IPS DF 6.9 (cell line): ENCODE results near the gene FUBP1.
A peak's percentile ranks its signal among the peaks of the same experiment; 100 is the strongest.
"Not testable (repeated sequence)": the region's sequence is repeated elsewhere in the genome, so short reads cannot be mapped to it uniquely, and the experiment has no call there.

ENCODE experiments used
- DNase-seq: peaks from one replicate; pipeline ENCODE4 v3.0.0-alpha.2; 2013; ENCODE audit warnings: low read depth, low spot score
- H3K27ac ChIP-seq: one replicate; pipeline ENCODE4 v1.5.1; 2013; ENCODE audit warnings: low read length, control low read depth
- H3K27me3 ChIP-seq: 2 replicates; pipeline ENCODE4 v1.6.1; 2013; ENCODE audit warnings: mild to moderate bottlenecking, low read length; ENCODE audit not compliant: control insufficient read depth, insufficient read depth
- H3K36me3 ChIP-seq: 2 replicates; pipeline ENCODE4 v1.6.1; 2013; ENCODE audit warnings: low read length; ENCODE audit not compliant: control insufficient read depth, insufficient read depth
- H3K4me1 ChIP-seq: 2 replicates; pipeline ENCODE4 v1.6.1; 2013; ENCODE audit warnings: low read length; ENCODE audit not compliant: control insufficient read depth, insufficient read depth
- H3K4me3 ChIP-seq: 2 replicates; pipeline ENCODE4 v1.5.1; 2013; ENCODE audit warnings: mild to moderate bottlenecking, low read length
- H3K9me3 ChIP-seq: 2 replicates; pipeline ENCODE4 v1.6.1; 2013; ENCODE audit warnings: low read length, inconsistent platforms; ENCODE audit not compliant: control insufficient read depth, insufficient read depth
- WGBS: extraction: QIAGEN DNeasy Blood & Tissue Kit; methylation state at CpG from one replicate; pipeline ENCODE4 v1.1.7; 2013; ENCODE audit warnings: mixed read lengths, missing lambda C conversion rate; ENCODE audit not compliant: insufficient read length, insufficient coverage; 5-methylcytosine and 5-hydroxymethylcytosine counted together

FUBP1 gene

GRCh38 chr1:78005448-78005722 lies 26.5 kb upstream of the FUBP1 start:
- no CpG with 5 or more reads among the region's 1 CpG for WGBS
- H3K9me3 ChIP-seq, result no peaks in the 10 kb centered on the region

GRCh38 chr1:78004719-78005447 lies 26.0 kb upstream of the FUBP1 start, which contains the start of gene DNAJB4:
Gene DNAJB4 (plus strand): TSS chr1:78004939. CDS start chr1:78005111, 172 bp downstream.
- Histone ChIP-seq H3K36me3 (no peaks in the 10 kb centered on the region), H3K4me3 (peak within 1 kb of the TSS; percentile 44; the same call in 1 of the 2 replicates), H3K27me3 (no peaks in the 10 kb centered on the region), H3K27ac (no peak within 1 kb of the TSS), H3K9me3 (no peaks in the 10 kb centered on the region), H3K4me1 (no peaks in the 10 kb centered on the region)
- no CpG with 5 or more reads among the region's 12 CpGs for WGBS
- peak; percentile 48 for DNase-seq

More at GRCh38 chr1:78005448-78005722, 26.5 kb upstream of the FUBP1 start:
- Histone ChIP-seq H3K4me1 (no peaks in the 10 kb centered on the region), H3K27me3 (no peaks in the 10 kb centered on the region), H3K4me3 (no peak overlapping the region), H3K27ac (no peak overlapping the region), H3K36me3 (no peaks in the 10 kb centered on the region)
- no peak for DNase-seq

GRCh38 chr1:78003882-78004718 lies 25.2 kb upstream of the FUBP1 start:
- Histone ChIP-seq H3K36me3 (no peaks in the 10 kb centered on the region), H3K27ac (no peak overlapping the region), H3K4me1 (no peaks in the 10 kb centered on the region), H3K4me3 (no peak overlapping the region; the same call in 1 of the 2 replicates), H3K27me3 (no peaks in the 10 kb centered on the region), H3K9me3 (no peaks in the 10 kb centered on the region)
- no peak for DNase-seq
- no CpG with 5 or more reads among the region's 8 CpGs for WGBS

GRCh38 chr1:78003070-78003746 lies 24.3 kb upstream of the FUBP1 start:
- Histone ChIP-seq H3K27ac (no peak overlapping the region), H3K36me3 (no peaks in the 10 kb centered on the region), H3K4me1 (no peaks in the 10 kb centered on the region), H3K9me3 (no peaks in the 10 kb centered on the region), H3K27me3 (no peaks in the 10 kb centered on the region), H3K4me3 (no peak overlapping the region)
- WGBS, result no CpG with 5 or more reads among the region's 3 CpGs
- no peak for DNase-seq

GRCh38 chr1:78000536-78000935 lies 21.7 kb upstream of the FUBP1 start:
- H3K4me1 ChIP-seq, H3K9me3 ChIP-seq, H3K27me3 ChIP-seq, H3K4me3 ChIP-seq, H3K27ac ChIP-seq, H3K36me3 ChIP-seq, DNase-seq: not testable (repeated sequence)
- no CpG with 5 or more reads among the region's 11 CpGs for WGBS

- H3K9me3 ChIP-seq, result no peaks in the 10 kb centered on the region
- H3K4me3 ChIP-seq, result no peak overlapping the region
- no peaks in the 10 kb centered on the region for H3K36me3 ChIP-seq
- no peaks in the 10 kb centered on the region for H3K4me1 ChIP-seq
- H3K27ac ChIP-seq, result no peak overlapping the region
- WGBS, result no CpG with 5 or more reads among the region's 5 CpGs
- DNase-seq, result no peak
- no peaks in the 10 kb centered on the region for H3K27me3 ChIP-seq
Measured at GRCh38 chr1:77996734-77997133, 17.9 kb upstream of the FUBP1 start.

- no peak for DNase-seq
- Histone ChIP-seq H3K36me3 (no peaks in the 10 kb centered on the region), H3K27me3 (no peaks in the 10 kb centered on the region), H3K9me3 (no peaks in the 10 kb centered on the region), H3K4me3 (no peak overlapping the region), H3K4me1 (no peaks in the 10 kb centered on the region), H3K27ac (no peak overlapping the region)
- WGBS, result no CpG with 5 or more reads among the region's 3 CpGs
Measured at GRCh38 chr1:77994117-77994705, 15.3 kb upstream of the FUBP1 start.

GRCh38 chr1:77991638-77992037 lies 12.8 kb upstream of the FUBP1 start:
- no peak for DNase-seq
- no peaks in the 10 kb centered on the region for H3K27me3 ChIP-seq
- no peak overlapping the region for H3K27ac ChIP-seq
- no peaks in the 10 kb centered on the region for H3K9me3 ChIP-seq
- no peak overlapping the region for H3K4me3 ChIP-seq
- no peaks in the 10 kb centered on the region for H3K4me1 ChIP-seq
- H3K36me3 ChIP-seq, result no peaks in the 10 kb centered on the region

- Histone ChIP-seq H3K9me3 (no peaks in the 10 kb centered on the region), H3K36me3 (no peaks in the 10 kb centered on the region), H3K4me3 (no peak overlapping the region), H3K4me1 (no peaks in the 10 kb centered on the region), H3K27ac (no peak overlapping the region), H3K27me3 (no peaks in the 10 kb centered on the region)
- DNase-seq, result no peak
- no CpG with 5 or more reads among the region's 3 CpGs for WGBS
Measured at GRCh38 chr1:77990629-77991204, 11.8 kb upstream of the FUBP1 start.

- Histone ChIP-seq H3K27me3 (no peaks in the 10 kb centered on the region), H3K27ac (no peak overlapping the region), H3K9me3 (no peaks in the 10 kb centered on the region), H3K4me3 (no peak overlapping the region), H3K4me1 (no peaks in the 10 kb centered on the region), H3K36me3 (no peaks in the 10 kb centered on the region)
- no peak for DNase-seq
- no CpG with 5 or more reads among the region's 2 CpGs for WGBS
Measured at GRCh38 chr1:77989744-77990143, 10.9 kb upstream of the FUBP1 start.
